Islet precursor cell (in vitro differentiated cells): ENCODE data around the gene ZSWIM1.
A peak's percentile ranks its signal among the peaks of the same experiment; 100 is the strongest.

Experiments used
- DNase-seq: peaks from one replicate; pipeline ENCODE4 v3.0.0-alpha.2; 2018

Gene ZSWIM1

DNA sequence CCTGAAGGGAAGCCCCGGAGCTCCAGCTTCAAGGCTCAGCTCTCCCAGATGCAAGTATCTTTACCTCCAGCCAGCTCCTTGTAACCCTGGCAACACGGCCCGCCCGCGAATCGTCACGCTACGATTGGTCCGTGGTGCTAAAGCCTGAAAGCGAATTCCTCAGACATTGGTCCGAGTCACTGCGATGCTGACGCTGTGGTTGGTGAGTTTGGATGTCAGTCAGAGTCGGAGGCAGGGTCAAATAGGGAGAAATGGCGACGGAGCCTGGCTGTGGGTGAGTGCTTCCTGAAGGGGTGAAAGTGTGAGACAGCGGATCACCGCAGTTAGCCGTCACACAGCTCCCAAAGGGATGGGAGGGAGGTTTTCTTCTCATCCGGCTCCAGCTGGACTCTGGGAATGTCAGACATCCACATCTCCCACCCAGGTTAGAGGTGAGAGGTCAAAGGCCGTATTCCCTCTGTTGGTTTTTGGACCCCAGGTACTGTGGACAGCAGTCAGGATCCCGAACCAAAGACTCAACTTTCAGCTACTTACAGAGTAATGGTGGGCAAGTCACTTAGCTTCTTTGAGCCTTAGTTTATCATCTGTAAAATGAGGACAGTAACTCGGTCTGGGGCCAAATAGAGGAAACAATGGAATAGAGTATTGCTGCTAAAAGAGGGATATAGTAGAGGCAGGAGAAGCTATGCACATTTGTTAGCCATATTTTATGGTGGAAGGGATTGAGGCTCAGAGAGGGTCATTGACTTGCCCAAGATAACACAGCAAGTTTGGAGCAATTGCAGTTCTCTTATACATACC, at the start of gene ZSWIM1:
Gene ZSWIM1 (plus strand): TSS at position 240 of the 801 bp plus-strand sequence. CDS start 1,366 bp downstream, outside the sequence.
- peak; percentile 100 for DNase-seq

DNA sequence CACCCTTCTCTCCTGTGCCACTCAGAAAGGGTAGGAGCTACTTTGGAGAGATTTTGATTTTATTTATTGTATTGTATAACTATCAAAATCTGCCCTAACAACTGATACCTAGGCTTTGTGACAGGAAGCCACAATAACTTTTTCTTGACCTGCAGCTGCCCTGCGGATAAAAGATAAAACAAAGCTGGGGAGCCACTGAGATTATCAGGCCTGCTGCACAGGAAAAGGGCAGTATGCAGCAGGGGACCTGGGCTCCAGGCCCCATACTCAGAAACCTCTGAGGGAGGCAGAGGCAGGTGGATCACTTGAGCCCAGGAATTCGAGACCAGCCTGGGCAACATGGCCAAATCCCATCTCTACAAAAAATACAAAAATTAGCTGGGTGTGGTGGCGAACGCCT, 48.4 kb upstream of the ZSWIM1 start:
- DNase-seq, result no peak

DNA sequence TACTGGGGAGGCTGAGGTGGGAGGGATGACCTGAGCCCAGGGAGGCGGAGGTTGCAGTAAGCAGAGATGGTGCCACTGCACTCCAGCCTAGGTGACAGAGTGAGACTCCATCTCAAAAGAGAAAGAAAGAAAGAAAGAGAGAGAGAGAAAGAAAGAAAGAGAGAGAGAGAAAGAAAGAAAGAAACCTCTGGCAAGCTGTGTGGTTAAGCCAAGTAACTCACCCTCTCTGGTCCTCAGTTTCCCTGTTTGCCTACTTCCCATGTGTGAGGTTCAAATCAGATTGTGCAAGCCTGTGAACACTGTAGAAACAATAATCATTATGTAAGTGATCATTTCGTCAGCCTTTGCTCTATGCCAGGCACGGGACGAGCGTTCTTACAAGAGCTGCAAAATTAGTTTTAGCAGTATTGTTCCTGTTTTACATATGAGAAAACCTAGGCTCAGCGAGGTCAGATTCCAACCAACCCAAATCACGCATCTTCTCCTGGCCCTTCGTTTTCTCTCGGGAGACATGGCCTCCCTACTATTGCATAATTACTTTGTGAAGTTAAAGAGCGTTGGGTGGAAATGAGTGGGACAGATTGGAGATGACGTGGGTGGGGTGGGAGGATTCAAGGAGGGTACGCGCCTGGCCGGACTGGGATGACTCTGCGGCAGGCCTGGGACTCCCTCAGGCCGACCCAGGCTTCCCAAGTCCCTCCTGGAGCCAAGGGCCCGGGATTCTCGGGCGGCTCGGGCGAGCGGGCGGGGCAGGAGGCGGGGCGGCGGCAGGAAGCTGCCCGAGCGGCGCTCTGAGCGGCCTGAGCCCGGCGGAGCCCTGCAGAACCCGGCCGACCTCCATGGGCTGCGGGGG, 47.8 kb upstream of the ZSWIM1 start, which contains the start of gene SNX21:
Gene SNX21 (plus strand): TSS at position 770 of the 853 bp plus-strand sequence. CDS start 121 bp downstream, outside the sequence.
- DNase-seq, result peak; percentile 94

DNA sequence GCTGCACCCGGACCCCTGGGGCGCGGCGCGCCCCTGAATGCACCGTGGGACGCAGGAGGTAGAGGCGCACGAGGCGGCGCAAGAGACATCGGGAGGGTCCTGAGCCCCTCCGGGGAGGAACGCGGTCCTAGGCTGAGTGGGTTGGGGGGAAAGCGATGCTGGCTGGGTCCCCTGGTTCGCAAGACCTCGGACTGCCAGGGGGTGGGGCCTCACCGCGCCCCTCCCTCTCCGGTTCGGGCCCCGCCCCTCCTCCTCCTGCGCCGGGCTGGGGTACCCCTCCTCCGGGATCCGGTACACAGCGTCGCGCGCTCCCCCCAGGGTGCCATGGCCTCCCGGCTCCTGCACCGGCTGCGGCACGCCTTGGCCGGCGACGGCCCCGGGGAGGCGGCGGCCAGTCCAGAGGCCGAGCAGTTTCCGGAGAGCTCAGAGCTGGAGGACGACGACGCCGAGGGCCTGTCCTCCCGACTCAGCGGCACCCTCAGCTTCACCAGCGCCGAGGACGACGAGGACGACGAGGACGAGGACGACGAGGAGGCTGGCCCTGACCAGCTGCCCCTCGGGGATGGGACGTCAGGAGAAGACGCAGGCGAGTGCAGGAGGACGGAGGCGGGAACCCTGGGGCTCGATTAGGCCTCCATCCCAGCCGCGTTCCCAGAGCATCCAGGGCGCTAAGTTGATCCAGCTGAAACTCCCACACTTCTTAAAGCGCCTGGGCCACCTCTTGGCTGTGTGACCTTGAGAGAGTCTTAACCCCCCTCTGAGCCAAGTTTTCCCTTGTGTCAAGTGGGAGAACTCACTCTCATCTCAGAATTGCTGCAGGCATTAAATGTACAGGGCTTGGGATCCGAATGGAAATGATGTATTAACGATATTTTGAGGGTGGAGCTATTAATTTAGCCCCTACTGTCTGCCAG, 46.9 kb upstream of the ZSWIM1 start:
- peak; percentile 86 for DNase-seq

DNA sequence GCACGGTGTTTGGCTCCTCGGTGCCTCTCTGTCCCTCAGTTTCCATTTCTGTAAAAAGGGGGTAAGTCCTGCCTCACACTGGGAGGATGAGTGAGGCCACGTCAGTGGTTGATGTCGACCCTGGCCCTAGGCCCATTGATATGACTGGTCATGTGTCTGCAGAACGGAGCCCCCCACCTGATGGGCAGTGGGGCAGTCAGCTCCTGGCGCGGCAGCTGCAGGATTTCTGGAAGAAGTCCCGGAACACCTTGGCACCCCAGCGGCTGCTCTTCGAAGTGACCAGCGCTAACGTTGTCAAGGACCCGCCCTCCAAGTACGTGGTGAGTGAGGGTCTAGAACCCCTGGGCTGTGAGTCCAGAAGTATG, 46.2 kb upstream of the ZSWIM1 start:
- DNase-seq, result no peak

DNA sequence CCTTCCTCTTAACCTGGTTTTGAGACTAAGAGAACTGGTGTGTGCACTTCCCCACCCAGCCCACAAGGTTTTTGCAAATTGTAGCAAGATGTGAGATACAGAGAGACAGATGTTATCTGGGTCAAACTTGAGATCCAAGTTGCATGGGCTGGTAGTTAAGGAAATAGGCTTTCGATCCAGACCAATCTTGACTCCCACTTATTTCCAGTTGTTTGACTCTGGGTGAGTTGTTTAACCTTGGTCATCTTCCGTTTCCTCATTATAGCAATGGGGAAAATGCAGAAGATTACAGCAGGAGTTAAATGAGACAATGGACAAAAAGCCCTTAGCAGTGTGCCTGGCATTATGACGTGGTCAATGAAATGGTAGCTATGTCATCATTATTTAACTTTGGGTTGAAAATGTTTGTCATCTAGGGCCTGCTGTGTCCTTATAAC, 45.7 kb upstream of the ZSWIM1 start:
- no peak for DNase-seq

DNA sequence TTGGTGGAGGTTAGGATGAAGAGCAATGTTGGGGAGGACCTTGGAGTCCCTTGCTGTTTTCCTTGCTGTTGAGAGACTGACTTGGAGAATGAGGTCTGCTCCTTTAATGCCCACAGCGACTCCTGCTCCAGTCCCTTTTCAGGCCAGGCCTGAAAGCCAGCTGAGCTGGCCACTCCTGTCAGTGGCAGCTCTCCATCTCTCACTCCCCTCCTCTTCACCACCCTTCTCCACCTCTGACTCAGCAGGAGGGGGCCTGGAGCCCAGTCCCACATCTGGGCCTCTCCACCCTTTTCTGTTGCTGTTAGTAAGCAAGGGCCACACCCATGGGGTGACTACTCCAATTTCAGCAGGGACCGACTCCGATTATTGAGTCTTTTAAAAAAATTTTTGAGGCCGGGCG, 45.2 kb upstream of the ZSWIM1 start:
- DNase-seq, result no peak

DNA sequence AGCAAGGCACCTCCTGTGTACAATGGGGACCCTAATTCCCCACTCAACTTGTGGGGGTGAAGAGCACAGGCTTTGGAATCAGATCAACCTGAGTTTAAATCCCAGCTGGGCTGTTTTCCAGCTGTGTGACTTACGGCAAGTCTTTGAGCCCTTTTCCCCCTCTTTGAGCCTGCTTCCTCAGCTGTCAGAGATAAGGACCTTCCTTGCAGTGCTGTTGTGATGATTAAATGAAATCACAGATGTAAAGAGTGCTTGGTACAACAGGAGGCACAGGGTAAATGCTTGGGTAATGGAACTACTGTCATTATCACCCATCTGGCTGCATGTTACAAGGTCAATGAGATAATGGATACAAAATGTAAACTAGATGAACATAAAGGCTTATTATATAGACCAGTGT, 44.2 kb upstream of the ZSWIM1 start:
- DNase-seq, result no peak

DNA sequence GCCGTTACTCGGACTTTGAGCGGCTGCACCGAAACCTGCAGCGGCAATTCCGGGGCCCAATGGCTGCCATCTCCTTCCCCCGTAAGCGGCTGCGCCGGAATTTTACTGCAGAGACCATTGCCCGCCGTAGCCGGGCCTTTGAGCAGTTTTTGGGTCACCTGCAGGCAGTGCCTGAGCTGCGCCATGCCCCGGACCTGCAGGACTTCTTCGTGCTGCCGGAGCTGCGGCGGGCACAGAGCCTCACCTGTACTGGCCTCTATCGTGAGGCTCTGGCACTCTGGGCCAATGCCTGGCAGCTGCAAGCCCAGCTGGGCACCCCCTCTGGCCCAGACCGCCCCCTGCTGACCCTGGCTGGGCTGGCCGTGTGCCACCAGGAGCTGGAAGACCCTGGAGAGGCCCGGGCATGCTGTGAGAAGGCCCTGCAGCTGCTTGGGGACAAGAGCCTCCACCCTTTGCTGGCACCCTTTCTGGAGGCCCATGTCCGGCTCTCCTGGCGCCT, 40.3 kb upstream of the ZSWIM1 start:
- no peak for DNase-seq

DNA sequence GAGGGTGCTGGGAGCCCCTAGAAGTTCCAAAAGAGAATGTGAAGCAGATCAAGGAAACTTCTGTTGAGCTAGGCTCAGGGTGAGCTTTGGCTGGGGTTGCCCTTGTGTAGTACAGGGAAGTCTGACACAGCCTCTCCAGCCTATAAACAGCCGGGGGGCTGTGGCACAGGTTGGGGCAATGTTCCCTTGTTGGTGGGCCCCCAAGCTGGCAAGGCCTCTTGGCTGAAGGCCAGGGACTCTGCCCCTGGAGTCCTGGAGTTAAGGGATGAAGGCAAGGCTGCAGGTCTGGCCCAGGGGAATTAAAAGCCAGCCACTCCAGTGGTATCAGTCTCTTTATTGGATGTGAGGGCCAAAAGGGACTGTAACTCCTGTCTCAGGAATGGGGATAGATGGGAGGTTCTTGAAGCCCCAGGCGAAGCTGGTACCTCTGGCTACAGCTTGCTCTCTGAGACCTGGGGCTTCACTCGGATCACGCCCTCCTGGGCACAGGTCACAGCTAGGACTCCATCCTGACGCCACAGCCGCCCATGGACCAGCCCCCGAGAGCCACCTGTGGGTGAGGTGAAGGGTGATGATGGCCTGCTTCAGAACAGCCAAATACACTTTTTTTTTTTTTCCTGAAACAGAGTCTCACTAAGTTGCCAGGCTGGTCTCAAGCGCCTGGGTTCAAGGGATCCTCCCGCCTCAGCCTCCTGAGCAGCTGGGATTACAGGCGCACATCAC, 39.5 kb upstream of the ZSWIM1 start:
- DNase-seq, result no peak

DNA sequence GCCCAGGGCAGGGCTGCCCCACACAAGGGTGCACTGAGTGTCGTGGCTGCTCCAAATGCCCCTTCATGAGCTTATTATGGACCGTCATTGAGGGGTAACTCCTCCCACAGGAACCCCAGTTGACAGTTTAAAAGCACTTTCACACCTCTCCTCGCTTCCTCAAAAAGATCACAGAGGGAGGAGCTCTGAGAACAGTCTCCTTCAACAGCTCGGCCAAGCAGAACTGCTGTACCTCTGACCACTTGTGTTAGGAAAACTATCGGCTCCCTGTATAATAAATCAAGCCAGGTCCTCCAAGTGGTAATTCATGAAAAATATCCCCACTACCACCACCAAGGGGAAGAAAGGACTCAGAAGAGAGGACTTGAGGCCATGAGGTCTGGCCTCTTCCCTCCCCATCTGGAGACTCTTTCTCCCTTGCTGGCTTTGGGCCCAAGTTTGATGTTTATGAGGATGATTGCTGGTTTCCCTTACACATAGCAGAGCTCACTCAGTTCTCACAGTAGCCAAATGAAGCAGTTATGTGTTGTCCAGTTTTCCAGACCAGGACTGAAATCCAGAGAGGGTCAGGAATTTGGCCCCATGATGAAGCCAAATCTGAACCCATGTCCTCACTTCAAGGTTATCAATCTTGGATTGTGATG, 38.7 kb upstream of the ZSWIM1 start:
- DNase-seq, result no peak

DNA sequence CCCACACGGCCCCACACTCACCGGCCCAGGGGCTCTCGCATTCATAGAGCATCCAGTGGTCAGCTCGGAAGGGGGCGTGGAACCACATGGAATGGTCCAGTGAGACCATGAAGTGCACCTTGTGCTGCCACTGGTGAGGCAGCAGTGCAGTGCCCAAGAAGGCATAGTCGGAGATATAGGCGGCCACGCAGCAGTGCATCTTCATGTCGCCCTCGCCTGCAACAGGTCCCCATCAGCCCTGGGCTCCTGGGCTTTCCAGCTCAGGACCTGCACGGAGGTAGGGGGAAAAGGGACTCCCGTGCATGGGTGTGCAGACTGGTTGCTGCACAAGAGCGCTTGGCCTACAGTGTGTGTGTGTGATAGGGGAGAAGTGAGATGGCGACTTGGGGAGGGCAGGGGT, 37.5 kb upstream of the ZSWIM1 start:
- no peak for DNase-seq

DNA sequence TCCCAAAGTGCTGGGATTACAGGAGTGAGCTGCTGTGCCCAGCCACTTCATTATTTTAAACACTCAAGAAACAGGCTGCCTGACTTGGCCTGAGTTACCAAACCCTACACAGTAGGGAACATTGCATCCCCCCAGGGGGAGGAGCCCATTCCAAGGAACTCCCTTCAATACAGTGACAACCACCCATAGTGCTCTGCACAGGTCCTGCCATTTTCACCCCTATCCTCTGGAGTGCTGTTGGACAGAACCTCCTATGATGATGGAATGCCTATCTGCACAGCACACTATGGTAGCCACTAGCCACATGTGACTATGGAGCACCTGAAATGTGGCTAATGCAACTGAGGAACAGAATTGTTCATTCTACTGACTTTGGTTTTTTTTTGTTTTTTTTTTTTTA, 35.6 kb upstream of the ZSWIM1 start:
- DNase-seq, result no peak

DNA sequence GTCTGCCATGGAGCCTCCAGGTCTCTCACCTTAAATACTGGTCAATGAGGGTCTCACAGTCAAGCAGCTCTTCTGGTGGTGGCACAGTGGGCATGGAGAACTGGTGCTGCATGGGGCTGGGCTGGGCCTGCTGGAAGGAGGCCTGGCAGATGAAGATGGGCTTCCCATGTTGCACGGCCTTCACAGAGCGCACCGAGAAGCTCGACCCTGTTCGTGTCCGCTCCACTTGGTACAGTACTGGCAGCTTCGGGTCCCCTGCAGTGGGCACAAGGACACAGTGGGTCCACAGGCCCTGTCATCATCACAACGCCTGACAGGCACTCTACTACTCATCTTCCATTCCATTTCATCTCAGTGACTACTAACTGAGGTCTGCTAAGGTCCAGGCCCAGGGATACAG, 32.6 kb upstream of the ZSWIM1 start:
- no peak for DNase-seq

DNA sequence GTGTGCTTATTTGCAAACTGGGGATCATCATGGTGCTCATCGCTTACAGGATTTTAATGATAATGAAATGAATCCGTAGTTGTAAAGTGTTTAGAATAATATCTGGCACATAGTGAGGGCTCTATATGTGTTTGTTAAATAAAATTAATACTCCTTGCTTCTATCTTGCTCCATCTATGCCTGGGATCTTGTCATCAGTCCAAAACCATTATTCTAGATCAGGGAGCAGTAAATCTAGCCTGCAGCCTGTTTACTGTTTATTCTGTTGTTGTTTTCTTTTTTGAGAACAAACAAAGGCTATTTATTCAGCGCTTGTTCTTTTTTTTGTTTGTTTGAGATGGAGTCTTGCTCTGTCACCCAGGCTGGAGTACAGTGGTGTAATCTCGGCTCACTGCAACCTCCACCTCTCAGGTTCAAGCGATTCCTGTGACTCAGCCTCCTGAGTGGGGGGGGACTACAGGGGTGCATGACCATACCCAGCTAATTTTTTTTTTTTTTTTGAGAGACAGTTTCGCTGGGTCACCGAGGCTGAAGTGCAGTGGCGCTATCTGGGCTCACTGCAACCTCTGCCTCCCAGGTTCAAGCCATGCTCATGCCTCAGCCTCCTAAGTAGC, 32.0 kb upstream of the ZSWIM1 start:
- no peak for DNase-seq

DNA sequence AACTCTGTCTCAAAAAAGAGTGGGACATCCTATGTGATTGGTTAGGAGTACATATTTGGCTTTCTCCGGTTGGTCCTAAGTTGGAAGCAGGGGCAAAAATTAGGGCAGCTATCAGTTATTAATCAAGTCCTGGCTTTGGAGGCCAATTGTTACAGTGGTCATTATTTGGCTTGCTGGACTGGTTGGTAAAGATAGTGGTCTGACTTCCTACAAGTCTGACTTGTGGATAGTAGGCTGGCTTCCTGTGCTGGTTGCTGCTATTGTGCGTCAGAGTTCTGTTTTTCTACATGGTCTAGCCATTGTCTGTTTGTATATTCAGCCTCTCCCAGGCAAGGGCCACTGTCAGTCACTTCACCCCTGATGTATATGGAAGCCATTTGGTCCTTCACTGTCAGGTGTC, 30.8 kb upstream of the ZSWIM1 start:
- DNase-seq, result no peak

DNA sequence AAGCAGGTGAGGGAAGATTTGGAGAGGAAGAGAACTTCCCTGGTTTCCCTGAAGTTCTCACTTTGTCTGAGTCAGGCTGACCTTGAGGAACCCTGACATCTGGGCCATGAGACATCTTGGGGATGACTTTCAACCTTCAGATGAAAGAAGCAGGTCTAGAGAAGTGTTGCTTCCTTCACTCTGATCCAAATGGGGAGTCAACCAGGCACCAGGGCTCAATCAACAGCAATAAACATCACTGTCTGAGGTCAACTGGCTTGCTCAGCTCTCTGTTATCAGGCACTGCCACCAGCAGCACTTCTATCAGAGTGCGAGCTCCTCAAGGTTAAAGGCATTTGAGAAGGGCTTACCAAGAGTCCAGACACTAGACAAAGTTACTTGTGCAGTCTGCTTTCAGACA, 30.1 kb upstream of the ZSWIM1 start:
- no peak for DNase-seq

DNA sequence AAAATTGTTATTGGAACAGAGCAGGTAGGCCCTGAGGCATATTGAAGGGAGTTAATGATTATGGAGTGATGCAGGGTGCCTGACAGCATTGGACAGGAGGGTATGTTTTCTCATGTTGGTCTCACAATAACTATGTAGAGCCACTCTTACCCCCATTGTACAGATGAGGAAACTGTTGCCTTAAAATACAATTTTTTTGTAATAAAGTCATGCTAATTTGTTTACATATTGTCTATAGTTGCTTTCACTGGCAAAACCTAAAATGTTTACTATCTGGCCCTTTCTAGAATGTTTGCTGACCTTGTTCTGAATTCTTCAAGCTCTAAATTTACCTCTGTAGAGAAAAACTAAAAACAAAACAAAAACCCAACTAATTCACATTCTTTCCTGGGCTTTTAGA, 29.5 kb upstream of the ZSWIM1 start:
- DNase-seq, result no peak

DNA sequence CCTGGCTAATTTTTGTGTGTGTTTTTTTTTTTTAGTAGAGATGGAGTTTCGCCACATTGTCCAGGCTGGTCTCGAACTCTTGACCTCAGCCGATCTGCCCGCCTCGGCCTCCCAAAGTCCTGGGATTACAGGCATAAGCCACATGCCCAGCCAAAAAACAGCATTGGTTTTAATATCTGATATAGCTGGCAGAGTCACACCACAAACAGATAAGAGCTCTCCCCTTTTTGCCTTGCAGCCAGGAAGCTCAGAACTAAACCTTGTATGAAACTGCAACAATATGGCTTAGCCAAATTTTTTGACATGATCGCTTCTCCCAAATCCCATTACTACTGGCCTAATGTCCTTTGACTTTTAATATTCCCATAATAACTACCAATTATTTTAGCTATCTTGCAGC, 28.7 kb upstream of the ZSWIM1 start:
- no peak for DNase-seq

DNA sequence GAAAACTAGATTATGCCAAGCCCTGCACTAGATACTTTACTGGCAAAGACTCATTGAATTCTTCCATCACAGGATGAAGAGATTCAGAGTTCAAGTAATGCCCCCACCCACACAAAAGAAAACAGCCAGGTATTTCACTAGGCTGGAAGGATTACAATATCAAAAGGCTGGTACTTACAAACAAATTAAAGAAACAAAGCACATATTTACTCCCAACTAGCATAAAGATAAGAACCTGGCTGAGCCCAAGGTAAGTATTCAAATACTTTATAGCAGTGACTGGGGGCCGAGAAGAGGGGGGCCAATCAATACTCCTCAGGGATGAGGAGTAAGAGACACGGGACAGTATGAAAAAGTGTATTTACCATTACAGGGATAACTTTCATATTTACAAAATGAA, 27.5 kb upstream of the ZSWIM1 start:
- no peak for DNase-seq
